GM19043 (cell line): Measurements from ENCODE around the gene DNAJC30.
"Not testable (repeated sequence)": the region's sequence is repeated elsewhere in the genome, so short reads cannot be mapped to it uniquely, and the experiment has no call there.

Experiments used
- ATAC-seq: cut with Tn5 transposase; IDR thresholded peaks from one replicate; pipeline ENCODE4 v1.9.1; 2021; ENCODE audit warnings: low read depth; ENCODE audit not compliant: unreplicated experiment

DNAJC30 gene

GRCh38 chr7:73683056-73683787 is at the start of gene DNAJC30, which contains the start of gene BUD23:
DNAJC30 (minus strand) TSS chr7:73683453; CDS start chr7:73683423, 30 bp downstream.
BUD23 (plus strand) TSS chr7:73683597; CDS start chr7:73683626, 29 bp downstream.
- ATAC-seq, result peak; percentile 94

GRCh38 chr7:73732397-73732796 is 49.1 kb upstream of the DNAJC30 start:
- no peak for ATAC-seq

GRCh38 chr7:73730485-73730884 is 47.2 kb upstream of the DNAJC30 start:
- no peak for ATAC-seq

GRCh38 chr7:73728551-73728950 is 45.3 kb upstream of the DNAJC30 start:
- no peak for ATAC-seq

- ATAC-seq, result no peak
Observed at GRCh38 chr7:73727952-73728351, 44.7 kb upstream of the DNAJC30 start.

- ATAC-seq, result no peak
Observed at GRCh38 chr7:73726083-73726466, 42.8 kb upstream of the DNAJC30 start.

- no peak for ATAC-seq
Observed at GRCh38 chr7:73723813-73724212, 40.6 kb upstream of the DNAJC30 start.

GRCh38 chr7:73722785-73723184 is 39.5 kb upstream of the DNAJC30 start:
- ATAC-seq, result no peak

- ATAC-seq, result not testable (repeated sequence)
Observed at GRCh38 chr7:73722182-73722581, 38.9 kb upstream of the DNAJC30 start.

- no peak for ATAC-seq
Observed at GRCh38 chr7:73721377-73721817, 38.1 kb upstream of the DNAJC30 start.

GRCh38 chr7:73720443-73720842 is 37.2 kb upstream of the DNAJC30 start:
- not testable (repeated sequence) for ATAC-seq

GRCh38 chr7:73719806-73720169 is 36.5 kb upstream of the DNAJC30 start:
- ATAC-seq, result no peak

- no peak for ATAC-seq
Observed at GRCh38 chr7:73718905-73719805, 35.9 kb upstream of the DNAJC30 start, which contains the start of gene STX1A. STX1A (minus strand) TSS chr7:73719669; CDS start chr7:73719631, 38 bp downstream.

GRCh38 chr7:73718438-73718881 is 35.2 kb upstream of the DNAJC30 start:
- ATAC-seq, result no peak

- ATAC-seq, result no peak
Observed at GRCh38 chr7:73717991-73718405, 34.7 kb upstream of the DNAJC30 start.

GRCh38 chr7:73717025-73717807 is 34.0 kb upstream of the DNAJC30 start:
- no peak for ATAC-seq

- ATAC-seq, result no peak
Observed at GRCh38 chr7:73716318-73716890, 33.2 kb upstream of the DNAJC30 start.

GRCh38 chr7:73715648-73716317 is 32.5 kb upstream of the DNAJC30 start:
- no peak for ATAC-seq

- ATAC-seq, result not testable (repeated sequence)
Observed at GRCh38 chr7:73713319-73713718, 30.1 kb upstream of the DNAJC30 start.

GRCh38 chr7:73712773-73713172 is 29.5 kb upstream of the DNAJC30 start:
- no peak for ATAC-seq
